Stimulated activated CD4-positive, alpha-beta T cell treated with anti-CD3 and anti-CD28 coated beads, Interleukin-15, amount 100 ng/mL, for 24 hours (primary cell): Measurements from ENCODE around the gene PXMP4.
"Not testable (repeated sequence)": the region's sequence is repeated elsewhere in the genome, so short reads cannot be mapped to it uniquely, and the experiment has no call there.

Experiments
- DNase-seq: peaks from one replicate; pipeline ENCODE4 v3.0.0-alpha.2; 2020

The PXMP4 gene

GRCh38 chr20:33719989-33720709 lies at the start of gene PXMP4:
TSS of gene PXMP4 (minus strand) at chr20:33720310. CDS start at chr20:33720207, 103 bp downstream.
- DNase-seq, result peak; percentile 90

- DNase-seq, result no peak
Observed at GRCh38 chr20:33769043-33769442, 48.9 kb upstream of the PXMP4 start.

DNA sequence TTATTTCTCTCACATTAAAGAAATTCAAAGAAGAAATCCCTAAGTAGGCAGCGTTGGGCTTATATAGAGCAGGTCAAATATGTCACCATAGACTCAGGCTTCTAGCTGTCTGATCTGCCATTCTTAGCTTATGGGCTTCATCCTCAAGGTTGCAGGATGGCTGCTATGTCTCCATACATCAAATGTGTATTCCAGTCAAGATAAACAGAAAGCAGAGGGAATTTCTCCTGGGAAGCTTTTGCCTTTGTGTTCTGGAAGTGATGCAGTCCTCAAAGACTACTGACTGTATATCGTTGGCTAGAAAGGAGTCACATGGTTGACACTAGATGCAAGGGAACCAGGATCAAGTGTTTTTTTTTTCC lies 47.6 kb upstream of the PXMP4 start:
- DNase-seq, result no peak

- no peak for DNase-seq
Observed at GRCh38 chr20:33766686-33767085, 46.6 kb upstream of the PXMP4 start.

DNA sequence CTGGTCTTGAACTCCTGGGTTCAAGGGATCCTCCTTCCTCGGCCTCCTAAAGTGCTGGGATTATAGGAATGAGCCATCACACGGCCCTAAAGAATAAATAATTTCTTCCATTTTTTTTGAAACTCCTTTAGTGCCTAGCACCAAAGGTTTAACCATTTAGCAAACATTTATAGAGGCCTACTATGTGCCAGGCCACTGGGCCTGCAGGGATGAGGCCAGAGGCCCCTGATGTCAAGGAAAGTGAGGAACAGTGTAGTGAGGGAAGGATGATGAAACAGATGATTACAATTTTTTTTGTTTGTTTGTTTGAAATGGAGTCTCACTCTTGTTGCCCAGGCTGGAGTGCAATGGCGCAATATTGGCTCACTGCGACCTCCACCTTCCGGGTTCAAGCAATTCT lies 45.5 kb upstream of the PXMP4 start:
- DNase-seq, result no peak

DNA sequence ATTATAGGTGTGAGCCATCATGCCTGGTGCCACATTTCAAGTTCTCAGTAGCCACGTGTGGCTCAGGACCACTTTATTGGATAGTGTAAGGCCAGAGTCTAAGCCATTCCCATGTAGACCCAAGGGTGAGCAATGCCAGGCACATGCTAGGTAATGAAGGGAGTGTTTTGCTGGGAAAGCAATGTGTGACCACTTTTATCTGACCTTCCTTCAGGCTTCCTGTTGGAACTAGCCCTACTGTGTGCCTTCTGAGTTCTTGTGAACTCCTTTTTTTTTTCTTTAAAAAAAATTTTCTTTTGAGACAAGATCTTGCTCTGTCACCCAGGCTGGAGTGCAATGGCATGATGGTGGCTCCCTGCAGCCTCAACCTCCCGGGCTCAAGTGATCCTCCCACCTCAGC lies 45.0 kb upstream of the PXMP4 start:
- DNase-seq, result no peak

GRCh38 chr20:33761698-33762250 lies 41.7 kb upstream of the PXMP4 start:
- no peak for DNase-seq

DNA sequence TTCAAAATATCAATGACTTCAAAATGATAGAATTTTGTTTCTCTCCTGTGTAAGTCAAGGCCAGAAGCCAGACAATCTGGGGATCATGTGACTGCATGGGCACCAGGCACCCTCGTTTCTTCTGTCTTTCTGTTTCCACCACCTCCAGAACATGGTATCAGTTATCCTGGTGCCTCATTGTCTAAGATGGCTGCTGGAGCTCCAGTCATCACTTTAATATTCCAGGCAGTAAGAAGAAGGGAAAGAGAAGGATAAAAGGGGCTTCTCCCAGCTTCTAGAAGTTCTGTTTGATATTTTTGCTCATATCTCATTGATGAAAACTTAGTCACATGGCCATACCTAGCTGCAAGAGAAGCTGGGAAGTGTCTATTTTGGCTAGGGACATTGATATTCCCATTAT lies 37.3 kb upstream of the PXMP4 start:
- no peak for DNase-seq

- no peak for DNase-seq
Observed at GRCh38 chr20:33757046-33757445, 36.9 kb upstream of the PXMP4 start.

DNA sequence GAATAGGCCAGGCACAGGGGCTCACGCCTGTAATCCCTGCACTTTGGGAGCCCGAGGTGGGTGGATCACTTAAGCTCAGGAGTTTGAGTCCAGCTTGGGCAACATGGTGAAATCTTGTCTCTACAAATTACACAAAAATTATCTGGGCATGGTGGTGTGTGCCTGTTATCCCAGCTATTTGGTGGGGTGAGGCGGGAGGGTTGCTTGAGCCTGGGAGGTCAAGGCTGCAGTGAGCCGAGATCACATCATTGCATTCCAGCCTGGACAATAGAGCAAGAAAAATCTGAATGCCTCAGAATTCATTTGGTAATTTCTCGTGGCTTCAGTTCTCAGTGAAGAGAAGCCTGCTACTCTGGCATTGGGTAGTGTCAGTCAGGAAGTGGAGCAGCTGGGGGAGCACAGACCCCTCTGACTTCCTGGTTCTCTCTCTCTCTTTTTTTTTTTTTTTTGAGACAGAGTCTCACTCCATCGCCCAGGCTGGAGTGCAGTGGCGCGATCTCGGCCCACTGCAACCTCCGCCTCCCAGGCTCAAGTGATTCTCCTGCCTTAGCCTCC lies 35.9 kb upstream of the PXMP4 start:
- DNase-seq, result not testable (repeated sequence)

DNA sequence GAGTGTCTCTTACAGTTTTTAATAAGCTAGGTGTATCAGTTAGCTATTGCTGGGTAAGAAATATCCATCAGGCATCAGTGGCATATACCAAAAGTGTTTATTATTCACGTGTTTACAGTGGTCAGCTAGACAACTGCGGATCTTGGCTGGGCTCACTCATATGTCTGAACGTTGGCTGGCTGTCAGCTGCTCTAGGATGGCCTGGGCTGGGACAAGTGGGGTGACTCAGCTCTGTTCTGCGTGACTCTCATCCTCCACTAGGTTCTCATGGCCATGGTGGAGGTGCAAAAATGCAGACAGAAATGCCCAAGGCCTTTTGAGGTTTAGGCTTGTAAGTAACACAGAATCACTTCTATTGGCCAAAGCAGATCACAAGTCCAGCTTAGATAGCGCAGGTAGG lies 33.7 kb upstream of the PXMP4 start:
- DNase-seq, result no peak

DNA sequence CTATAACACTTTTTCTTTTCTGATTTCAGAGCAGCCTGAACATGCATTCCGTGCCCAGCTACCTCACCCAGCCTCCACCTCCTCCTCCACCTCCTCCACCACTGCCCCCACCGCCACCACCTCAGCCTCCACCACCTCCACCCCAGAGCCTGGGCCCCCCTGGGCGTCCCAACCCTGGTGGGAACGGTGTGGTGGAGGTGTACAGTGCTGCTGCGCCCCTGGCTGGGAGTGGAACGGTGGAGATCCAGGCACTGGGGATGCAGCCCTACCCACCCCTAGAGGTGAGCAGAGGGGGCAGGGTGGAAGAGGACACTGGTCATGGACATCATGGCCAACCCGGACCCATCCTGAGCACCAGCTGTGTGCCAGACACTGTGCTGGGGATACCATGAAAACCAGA lies 33.0 kb upstream of the PXMP4 start:
- DNase-seq, result no peak

DNA sequence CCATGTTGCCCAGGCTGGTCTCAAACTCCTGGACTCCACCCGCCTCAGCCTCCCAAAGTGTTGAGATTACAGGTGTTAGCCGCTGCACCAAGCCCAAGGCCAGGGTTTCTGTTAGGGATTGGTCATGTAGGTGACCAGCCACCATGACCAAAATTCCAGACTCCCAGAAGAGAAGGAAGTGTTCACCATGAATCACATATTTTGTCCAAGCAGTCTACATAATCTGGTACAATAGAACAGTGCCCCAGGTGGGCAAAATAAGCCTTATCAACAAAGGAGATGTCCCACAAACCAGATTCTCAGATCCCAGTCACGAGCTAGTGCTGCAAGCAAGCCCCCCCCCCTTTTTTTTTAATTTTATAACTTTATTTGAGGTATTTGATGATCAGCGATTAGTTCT lies 31.7 kb upstream of the PXMP4 start:
- no peak for DNase-seq

DNA sequence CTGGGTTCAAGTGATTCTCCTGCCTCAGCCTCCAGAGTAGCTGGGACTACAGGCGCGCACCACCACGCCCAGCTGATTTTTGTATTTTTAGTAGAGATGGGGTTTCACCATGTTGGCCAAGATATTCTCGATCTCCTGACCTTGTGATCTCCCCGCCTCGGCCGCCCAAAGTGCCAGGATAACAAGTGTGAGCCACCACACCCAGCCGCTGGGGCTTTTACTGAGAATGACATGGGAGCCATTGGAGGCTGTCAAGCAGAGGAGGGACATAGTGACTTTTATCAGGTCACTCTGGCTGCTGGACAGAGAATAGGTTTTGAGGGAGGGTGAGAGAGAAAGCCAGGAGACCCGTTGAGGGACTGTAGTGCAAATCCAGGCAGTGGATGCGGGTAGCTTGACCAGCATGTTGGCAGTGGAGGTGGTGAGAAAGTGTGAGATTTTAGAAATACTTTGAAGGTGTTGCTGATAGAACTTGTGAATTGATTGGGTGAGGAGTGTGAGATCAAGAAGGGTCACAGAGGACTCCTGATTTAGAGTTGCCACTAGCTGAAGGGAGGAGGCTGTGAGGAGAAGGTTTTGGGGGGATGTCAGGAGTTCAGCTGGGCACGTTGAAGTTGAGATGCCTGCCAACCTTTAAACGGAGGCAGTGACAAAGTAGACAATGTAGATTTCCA lies 26.4 kb upstream of the PXMP4 start:
- DNase-seq, result no peak

DNA sequence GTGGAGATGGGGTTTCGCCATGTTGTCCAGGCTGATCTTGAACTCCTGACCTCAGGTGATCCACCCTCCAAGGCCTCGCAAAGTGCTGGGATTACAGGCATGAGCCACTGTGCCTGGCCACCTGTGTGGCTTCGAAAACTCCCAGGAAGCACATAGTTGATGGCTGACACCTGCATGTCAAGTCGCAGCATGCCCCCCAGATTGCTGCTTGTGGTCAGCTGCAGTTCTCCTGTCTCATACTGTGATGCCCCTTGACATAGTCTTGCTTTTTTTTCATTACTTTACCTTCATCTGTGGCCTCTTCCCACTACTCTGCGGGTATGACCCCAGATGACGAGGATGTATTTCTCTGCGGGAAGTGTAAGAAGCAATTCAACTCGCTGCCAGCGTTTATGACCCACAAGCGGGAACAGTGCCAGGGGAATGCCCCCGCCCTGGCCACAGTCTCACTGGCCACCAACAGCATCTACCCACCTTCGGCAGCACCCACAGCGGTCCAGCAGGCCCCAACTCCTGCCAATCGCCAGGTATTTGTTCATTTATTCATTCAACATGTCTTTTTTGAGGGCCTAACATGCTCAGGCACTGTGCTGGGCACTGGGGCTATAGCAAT lies 24.8 kb upstream of the PXMP4 start:
- no peak for DNase-seq

- no peak for DNase-seq
Observed at GRCh38 chr20:33744181-33744580, 24.1 kb upstream of the PXMP4 start.

- DNase-seq, result no peak
Observed at GRCh38 chr20:33740189-33740588, 20.1 kb upstream of the PXMP4 start.

DNA sequence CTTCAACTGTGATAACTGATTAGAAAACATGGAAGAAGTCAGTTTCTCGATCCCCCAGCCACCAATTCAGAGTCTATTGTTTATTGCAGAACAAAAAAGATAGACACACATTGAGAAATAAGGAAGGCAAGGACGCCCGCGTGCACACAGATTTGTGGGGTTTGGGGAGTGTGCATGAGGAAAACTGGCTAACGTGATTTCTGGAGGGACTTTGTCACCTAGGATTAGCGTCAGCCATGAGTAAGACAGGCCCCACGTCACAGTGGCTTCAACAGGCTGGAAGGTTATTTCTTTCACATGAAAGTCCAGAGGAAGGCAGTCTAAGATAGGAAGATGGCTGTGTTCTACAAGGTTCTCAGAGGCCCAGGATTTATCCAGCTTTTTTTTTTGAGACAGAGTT lies 19.4 kb upstream of the PXMP4 start:
- no peak for DNase-seq

DNA sequence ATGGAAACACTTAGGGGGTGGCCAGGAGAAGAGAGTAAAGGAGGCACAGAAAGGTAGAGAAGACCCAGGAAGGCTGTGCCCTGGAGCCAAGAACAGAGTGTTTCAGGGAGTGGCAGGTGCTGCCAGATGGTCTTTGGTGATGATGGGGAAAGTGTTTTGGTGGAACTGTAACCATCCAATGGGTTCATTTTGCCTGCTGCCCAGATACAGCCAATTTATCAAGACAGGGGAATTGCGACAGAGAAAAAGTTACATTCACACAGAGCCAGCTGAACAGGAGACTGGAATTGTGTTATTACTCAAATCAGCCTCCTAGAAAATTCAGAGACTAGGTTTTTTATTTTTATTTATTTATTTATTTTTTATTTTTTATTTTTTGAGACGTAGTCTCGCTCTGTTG lies 16.9 kb upstream of the PXMP4 start:
- no peak for DNase-seq

GRCh38 chr20:33733654-33734576 lies 13.8 kb upstream of the PXMP4 start:
- DNase-seq, result no peak

DNA sequence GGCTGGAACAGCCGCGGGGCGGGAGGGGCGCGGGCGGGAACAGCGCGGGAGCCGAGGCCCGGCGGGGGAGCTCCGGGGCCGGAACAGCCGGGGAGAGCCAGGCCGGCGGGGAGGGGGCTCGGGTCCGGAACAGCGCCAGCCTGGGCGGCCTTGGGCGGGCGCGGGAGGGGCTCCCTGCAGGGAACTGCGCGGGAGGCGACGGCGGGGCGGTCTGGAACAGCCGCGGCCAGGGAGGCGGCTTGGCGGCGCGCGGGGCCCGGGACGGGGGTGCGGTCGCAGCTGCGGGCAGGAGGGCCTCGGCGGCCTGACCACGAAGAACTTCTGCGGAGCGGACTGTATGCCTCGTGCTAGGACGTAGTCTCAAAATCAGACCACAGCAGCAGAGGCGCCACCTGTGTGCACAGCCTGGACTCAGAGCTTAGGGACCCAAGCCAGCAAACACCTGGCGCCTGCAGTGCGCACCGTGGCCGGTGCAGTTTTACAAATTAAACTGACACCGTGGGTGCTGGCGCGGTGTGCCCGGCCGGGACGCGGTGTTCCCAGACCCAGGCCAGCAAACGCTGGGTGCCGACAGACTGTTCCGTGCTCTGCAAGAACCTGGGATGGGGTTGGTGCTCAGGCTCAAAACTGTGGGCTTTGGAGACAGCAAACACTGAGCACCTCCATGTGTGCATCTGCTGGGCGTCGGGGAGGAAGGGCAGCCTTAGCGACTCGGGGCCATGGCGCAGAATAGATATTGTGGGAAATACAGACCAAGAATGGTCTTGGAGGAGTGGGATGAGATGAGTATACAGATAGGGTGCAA lies 12.3 kb upstream of the PXMP4 start:
- DNase-seq, result peak; percentile 85

- DNase-seq, result peak; percentile 92
Observed at GRCh38 chr20:33731693-33732165, 11.6 kb upstream of the PXMP4 start, which contains the start of gene ZNF341. TSS of gene ZNF341 (plus strand) at chr20:33731996. CDS start at chr20:33732022, 26 bp downstream.
